ENCODE data around the gene DBNDD1.

DNA sequence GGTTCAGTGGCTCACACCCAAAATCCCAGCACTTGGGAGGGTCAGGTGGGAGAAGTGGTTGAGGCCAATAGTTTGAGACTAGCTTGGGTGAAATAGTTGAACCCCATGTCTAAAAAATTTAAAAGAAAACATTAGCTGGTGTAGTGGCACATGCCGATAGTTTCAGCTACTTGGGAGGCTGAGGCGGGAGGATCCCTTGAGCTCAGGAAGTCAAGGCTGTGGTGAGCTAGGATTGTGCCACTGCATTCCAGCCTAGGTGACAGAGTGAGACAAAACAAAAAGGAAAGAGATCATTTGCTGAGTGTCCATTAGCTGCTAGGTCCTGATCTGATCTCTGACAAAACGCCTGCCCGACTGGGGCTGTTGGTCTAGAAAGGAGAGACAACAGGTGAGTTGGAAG is 14.1 kb upstream of the DBNDD1 start:
- TF ChIP-seq ZNF274 (IDR thresholded peaks at IDR 0.05; ENCODE audit: low read depth, low read length) (no peak), YY1 (IDR thresholded peaks at IDR 0.05; ENCODE audit: insufficient read depth, insufficient read length) (no peak)
